ENCODE results near the gene KCTD10.
A peak's percentile ranks its signal among the peaks of the same experiment; 100 is the strongest.

Gene KCTD10

GRCh38 chr12:109477185-109477962 lies at the start of gene KCTD10, which contains the start of gene UBE3B:
TSS of gene KCTD10 (minus strand) at chr12:109477300. CDS start at chr12:109477262, 38 bp downstream.
TSS of gene UBE3B (plus strand) at chr12:109477634. CDS start at chr12:109483552, 5,918 bp downstream.
- DNase-seq: peak; percentile 84

GRCh38 chr12:109525279-109525585 lies 48.1 kb upstream of the KCTD10 start:
- DNase-seq: no peak

- no peak for DNase-seq
Observed at GRCh38 chr12:109524466-109525278, 47.6 kb upstream of the KCTD10 start.

- DNase-seq: no peak
Observed at GRCh38 chr12:109523504-109523903, 46.4 kb upstream of the KCTD10 start.

GRCh38 chr12:109523071-109523470 lies 46.0 kb upstream of the KCTD10 start:
- DNase-seq: no peak

- DNase-seq: no peak
Observed at GRCh38 chr12:109521831-109522230, 44.7 kb upstream of the KCTD10 start.

- no peak for DNase-seq
Observed at GRCh38 chr12:109519787-109520186, 42.7 kb upstream of the KCTD10 start.

- DNase-seq: peak; percentile 50
Observed at GRCh38 chr12:109518820-109519665, 41.9 kb upstream of the KCTD10 start.

- no peak for DNase-seq
Observed at GRCh38 chr12:109517619-109518018, 40.5 kb upstream of the KCTD10 start.

- DNase-seq: no peak
Observed at GRCh38 chr12:109513977-109514376, 36.9 kb upstream of the KCTD10 start.

- no peak for DNase-seq
Observed at GRCh38 chr12:109513051-109513450, 36.0 kb upstream of the KCTD10 start.

GRCh38 chr12:109512608-109513007 lies 35.5 kb upstream of the KCTD10 start:
- DNase-seq: no peak

- DNase-seq: no peak
Observed at GRCh38 chr12:109510196-109510595, 33.1 kb upstream of the KCTD10 start.

GRCh38 chr12:109504068-109504467 lies 27.0 kb upstream of the KCTD10 start:
- no peak for DNase-seq

GRCh38 chr12:109503611-109504010 lies 26.5 kb upstream of the KCTD10 start:
- no peak for DNase-seq

- DNase-seq: no peak
Observed at GRCh38 chr12:109502332-109502731, 25.2 kb upstream of the KCTD10 start.

GRCh38 chr12:109501299-109501698 lies 24.2 kb upstream of the KCTD10 start:
- no peak for DNase-seq

GRCh38 chr12:109500406-109501185 lies 23.5 kb upstream of the KCTD10 start:
- DNase-seq: no peak

GRCh38 chr12:109497675-109498074 lies 20.6 kb upstream of the KCTD10 start:
- no peak for DNase-seq

GRCh38 chr12:109496306-109496705 lies 19.2 kb upstream of the KCTD10 start:
- no peak for DNase-seq

- no peak for DNase-seq
Observed at GRCh38 chr12:109495012-109495411, 17.9 kb upstream of the KCTD10 start.

GRCh38 chr12:109494348-109494881 lies 17.3 kb upstream of the KCTD10 start:
- no peak for DNase-seq

Measured in NCI-H226 (cell line).